Stimulated activated CD8-positive, alpha-beta memory T cell treated with anti-CD3 and anti-CD28 coated beads, Interleukin-7, amount 100 ng/mL, for 1 hour (primary cell): Measurements from ENCODE around the gene GPR31.

Source experiments
- DNase-seq, 2 donors: peaks; one replicate each; pipeline ENCODE4 v3.0.0-alpha.2; 2020; ENCODE audit warnings: low read depth in 2 of 2

GPR31 gene

GRCh38 chr6:167140589-167141474, 16.9 kb downstream of the GPR31 start:
- DNase-seq, result no peak

- no peak for DNase-seq
These were observed 18.0 kb downstream of the GPR31 start for GRCh38 chr6:167139761-167140160.

- no peak for DNase-seq
These were observed 19.9 kb downstream of the GPR31 start for GRCh38 chr6:167137881-167138280.

GRCh38 chr6:167137081-167137480, 20.7 kb downstream of the GPR31 start:
- DNase-seq, result no peak

GRCh38 chr6:167136376-167136775, 21.4 kb downstream of the GPR31 start:
- DNase-seq, result no peak

GRCh38 chr6:167134448-167135328, 23.1 kb downstream of the GPR31 start:
- DNase-seq, result no peak

- DNase-seq, result no peak
These were observed 26.8 kb downstream of the GPR31 start for GRCh38 chr6:167130712-167131684.

GRCh38 chr6:167130008-167130677, 27.6 kb downstream of the GPR31 start:
- DNase-seq, result no peak

- DNase-seq, result no peak
These were observed 28.2 kb downstream of the GPR31 start for GRCh38 chr6:167129562-167129961.

- DNase-seq, result no peak
These were observed 28.6 kb downstream of the GPR31 start for GRCh38 chr6:167129159-167129558.

- DNase-seq, result no peak
These were observed 29.8 kb downstream of the GPR31 start for GRCh38 chr6:167127785-167128531.

- DNase-seq, result no peak
These were observed 31.9 kb downstream of the GPR31 start for GRCh38 chr6:167125855-167126349.

- no peak for DNase-seq
These were observed 32.4 kb downstream of the GPR31 start for GRCh38 chr6:167125410-167125809.

- DNase-seq, result no peak
These were observed 33.0 kb downstream of the GPR31 start for GRCh38 chr6:167124753-167125152.

- DNase-seq, result no peak
These were observed 34.7 kb downstream of the GPR31 start, which contains the start of gene CCR6 for GRCh38 chr6:167122827-167123657. TSS of gene CCR6 (plus strand) at chr6:167123096. CDS start at chr6:167136135, 13,039 bp downstream.

- no peak for DNase-seq
These were observed 35.5 kb downstream of the GPR31 start for GRCh38 chr6:167122041-167122826.

GRCh38 chr6:167121335-167121841, 36.4 kb downstream of the GPR31 start:
- DNase-seq, result no peak

GRCh38 chr6:167120583-167120903, 37.2 kb downstream of the GPR31 start:
- no peak for DNase-seq
